ENCODE data around the gene TAC3.

- TF ChIP-seq POLR2AphosphoS5 (IDR thresholded peaks at IDR 0.05; ENCODE audit: low read depth, low read length) = no peak
- TF ChIP-seq NANOG (IDR thresholded peaks at IDR 0.05; ENCODE audit: insufficient read depth, low read depth, low read length, poor library complexity, severe bottlenecking) = no peak
- TF ChIP-seq SUZ12 (IDR thresholded peaks at IDR 0.05; ENCODE audit: low read length) = no peak
- TF ChIP-seq CBX8 (IDR thresholded peaks at IDR 0.05; ENCODE audit: borderline replicate concordance, low read depth, low read length) = no peak
- TF ChIP-seq YY1 (IDR thresholded peaks at IDR 0.05; ENCODE audit: low read depth, low read length) = no peak
- TF ChIP-seq JUND (IDR thresholded peaks at IDR 0.05; ENCODE audit: low read length) = no peak
- no peak for TF ChIP-seq CTCF (IDR thresholded peaks at IDR 0.05; ENCODE audit: control extremely low read depth in 1 of 3, insufficient read depth in 1 of 3, low read depth in 1 of 3, low read length in 3 of 3)
- no peak for TF ChIP-seq RBBP5 (IDR thresholded peaks at IDR 0.05; ENCODE audit: borderline replicate concordance, low read depth, low read length)
- TF ChIP-seq EP300 (IDR thresholded peaks at IDR 0.05; ENCODE audit: borderline replicate concordance in 1 of 2, low read depth in 2 of 2, low read length in 2 of 2) = no peak
- no peak for TF ChIP-seq CREB1 (IDR thresholded peaks at IDR 0.05)
- no peak for TF ChIP-seq JUN (IDR thresholded peaks at IDR 0.05; ENCODE audit: low read depth, low read length)
- TF ChIP-seq CEBPB (IDR thresholded peaks at IDR 0.05; ENCODE audit: low read depth, low read length) = no peak
- no peak for TF ChIP-seq EZH2 (IDR thresholded peaks at IDR 0.05; ENCODE audit: low read depth, low read length, severe bottlenecking)
- TF ChIP-seq MAFK (IDR thresholded peaks at IDR 0.05; ENCODE audit: low read depth, low read length) = no peak
Measured at GRCh38 chr12:56998981-56999380, 17.3 kb downstream of the TAC3 start.

Measured in H1 (cell line).